ENCODE data around the gene ELK3. TPM values are rescaled to one million over a fixed set of nuclear protein-coding genes. Genes with fewer than 3 reads are reported as not detected.

The ELK3 gene
- total and polyA plus RNA-seq, 9 of the 15 experiments (the other 6 are each of a cell fraction or from before 2014, with no cell fraction given) = 1.5 to 5.5 (median 2.9) TPM

- DNase-seq (ENCODE audit: extremely low read depth in 1 of 4, low spot score in 3 of 4) (no peak), ATAC-seq (no peak; the same call in 1 of the 3 replicates), FAIRE-seq (no peak)
- Histone ChIP-seq H3K27ac (ENCODE audit: extremely low read depth, low read depth, low read length) (no peak overlapping the region), H3K9me3 (replicated peaks; ENCODE audit: control insufficient read depth, insufficient read depth, low read depth, low read length) (no peaks in the 10 kb centered on the region), H4K20me1 (replicated peaks; ENCODE audit: control insufficient read depth, insufficient read depth, low read length) (no peaks in the 10 kb centered on the region), H3K4me3 (no peak overlapping the region), H3K36me3 (ENCODE audit: control insufficient read depth, insufficient read depth, low read length) (no peaks in the 10 kb centered on the region), H2AFZ (ENCODE audit: low read depth, low read length) (no peak overlapping the region), H3K4me2 (ENCODE audit: insufficient read depth, low read length) (no peak overlapping the region), H3K4me1 (replicated peaks in 1 of 2; ENCODE audit: control insufficient read depth in 2 of 2, insufficient read depth in 2 of 2, low read length in 2 of 2) (no peaks in the 10 kb centered on the region), H3K9me1 (ENCODE audit: control insufficient read depth, insufficient read depth, low read length) (no peaks in the 10 kb centered on the region), H3K27me3 (ENCODE audit: control insufficient read depth in 2 of 2, insufficient read depth in 2 of 2, low read length in 2 of 2) (0 out of 5 replicates have a peak, but pooled peaks cover 0 to 3% of the 10 kb centered on the region in 2 experiments), H3K9ac (ENCODE audit: insufficient read depth in 1 of 2, low read depth in 2 of 2, low read length in 2 of 2) (no peak overlapping the region), H3K79me2 (ENCODE audit: control insufficient read depth, insufficient read depth, low read length) (no peaks in the 10 kb centered on the region)
- WGBS (ENCODE audit: insufficient coverage, low coverage, missing lambda C conversion rate) = 36% methylated on average over 15 of the region's 15 CpGs
- ChIA-PET POLR2A (no interaction called here), CTCF (ENCODE audit: low intra/inter-chr PET ratio) (no interaction called here)
- TF ChIP-seq NEUROD1 (IDR thresholded peaks at IDR 0.05; ENCODE audit: borderline replicate concordance, low read depth, low read length, partially characterized antibody) (no peak), TOE1 (IDR thresholded peaks at IDR 0.05; ENCODE audit: borderline replicate concordance) (no peak), TOE1 (CRISPR knock-in tag; IDR thresholded peaks at IDR 0.05; ENCODE audit: borderline replicate concordance, low read depth) (no peak), CBFA2T3 (IDR thresholded peaks at IDR 0.05) (no peak), MTF1 (CRISPR knock-in tag; IDR thresholded peaks at IDR 0.05; ENCODE audit: borderline replicate concordance) (no peak), PTBP1 (IDR thresholded peaks at IDR 0.05; ENCODE audit: low read depth, low read length) (no peak), KDM2B (CRISPR knock-in tag; IDR thresholded peaks at IDR 0.05) (no peak), ZFX (CRISPR knock-in tag; IDR thresholded peaks at IDR 0.05) (no peak), BCOR (IDR thresholded peaks at IDR 0.05) (no peak), ZFP1 (CRISPR knock-in tag; IDR thresholded peaks at IDR 0.05) (no peak), BDP1 (IDR thresholded peaks at IDR 0.05; ENCODE audit: insufficient read depth, insufficient read length) (no peak), PHTF2 (CRISPR knock-in tag; IDR thresholded peaks at IDR 0.05) (no peak), KLF1 (tag; IDR thresholded peaks at IDR 0.05) (no peak), MYBL2 (IDR thresholded peaks at IDR 0.05; ENCODE audit: low read depth) (no peak), MYBL2 (CRISPR knock-in tag; IDR thresholded peaks at IDR 0.05; ENCODE audit: borderline replicate concordance) (no peak), ZSCAN29 (IDR thresholded peaks at IDR 0.05) (no peak), NCOA6 (IDR thresholded peaks at IDR 0.05) (no peak), ESRRB (CRISPR knock-in tag; IDR thresholded peaks at IDR 0.05; ENCODE audit: borderline replicate concordance) (no peak), NFIX (CRISPR knock-in tag; IDR thresholded peaks at IDR 0.05; ENCODE audit: low read depth) (no peak)
- TF ChIP-seq, protein P1, sequence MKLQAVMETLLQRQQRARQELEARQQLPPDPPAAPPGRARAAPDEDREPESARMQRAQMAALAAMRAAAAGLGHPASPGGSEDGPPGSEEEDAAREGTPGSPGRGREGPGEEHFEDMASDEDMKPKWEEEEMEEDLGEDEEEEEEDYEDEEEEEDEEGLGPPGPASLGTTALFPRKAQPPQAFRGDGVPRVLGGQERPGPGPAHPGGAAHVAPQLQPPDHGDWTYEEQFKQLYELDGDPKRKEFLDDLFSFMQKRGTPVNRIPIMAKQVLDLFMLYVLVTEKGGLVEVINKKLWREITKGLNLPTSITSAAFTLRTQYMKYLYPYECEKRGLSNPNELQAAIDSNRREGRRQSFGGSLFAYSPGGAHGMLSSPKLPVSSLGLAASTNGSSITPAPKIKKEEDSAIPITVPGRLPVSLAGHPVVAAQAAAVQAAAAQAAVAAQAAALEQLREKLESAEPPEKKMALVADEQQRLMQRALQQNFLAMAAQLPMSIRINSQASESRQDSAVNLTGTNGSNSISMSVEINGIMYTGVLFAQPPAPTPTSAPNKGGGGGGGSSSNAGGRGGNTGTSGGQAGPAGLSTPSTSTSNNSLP (IDR thresholded peaks at IDR 0.05; ENCODE audit: borderline replicate concordance, low read depth, low read length) = no peak
- in situ Hi-C loops (cut with MboI) = loop anchor here (10.0 kb wide), 1 partner anchor 155 kb away; no protein-coding TSS in a partner anchor
- BruUV-seq (replicated peaks) = no TSS peak
- intact Hi-C loops (cut with micrococcal nuclease) = loop anchor here (5.0 kb wide), 1 partner anchor 178 kb away; no protein-coding TSS in a partner anchor
Observed at GRCh38 chr12:96219700-96220206, 25.6 kb downstream of the ELK3 start.
